ENCODE data around the gene MCC.

DNA sequence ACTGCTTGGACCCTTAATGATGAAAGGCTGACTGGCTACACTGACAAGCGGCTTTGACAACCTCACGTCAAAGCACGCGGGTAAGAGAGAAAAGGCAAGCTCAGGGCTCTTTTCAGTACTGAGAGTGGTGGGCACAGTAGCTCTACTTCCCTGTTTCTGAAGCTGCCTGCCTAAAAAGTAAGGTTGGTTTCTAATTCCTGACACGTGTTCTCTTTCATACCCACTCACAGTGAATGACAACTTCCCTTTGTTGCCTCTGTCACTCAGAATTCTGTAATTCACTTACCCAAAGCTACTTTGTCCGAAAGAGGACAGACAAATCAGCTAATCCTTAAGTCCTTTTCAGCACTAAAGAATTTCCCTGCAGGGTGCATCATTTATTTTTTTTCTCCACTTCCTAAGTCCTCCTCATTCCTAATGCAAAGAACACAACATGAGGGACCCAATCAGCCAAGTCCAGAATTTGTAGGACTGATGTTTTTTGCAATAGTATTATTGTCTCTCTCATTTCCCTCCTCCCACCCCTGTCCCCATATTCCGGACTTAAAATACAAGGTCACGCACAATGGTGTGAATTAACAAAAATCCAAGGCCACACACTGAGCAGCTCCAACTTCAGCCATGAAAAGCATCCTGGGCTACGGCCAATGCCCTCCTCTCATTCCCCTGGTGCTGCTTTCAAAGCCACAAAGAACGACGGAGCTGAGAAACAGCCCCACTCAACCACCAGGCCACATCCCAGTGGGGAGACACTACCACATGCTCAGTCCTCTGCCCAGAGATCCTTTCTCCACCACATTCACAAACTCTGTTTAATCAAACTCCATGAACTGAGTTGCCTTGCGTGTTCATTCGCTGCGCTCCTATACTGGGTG, 274.5 kb downstream of the MCC start:
- TF ChIP-seq EZH2 (IDR thresholded peaks at IDR 0.05; ENCODE audit: insufficient read depth, poor library complexity, severe bottlenecking) (no peak), EZH2phosphoT487 (IDR thresholded peaks at IDR 0.05; ENCODE audit: insufficient read depth, low read depth) (no peak)
